HG03196 (cell line): Measurements from ENCODE around the gene NEURL1.

Source experiments
- ATAC-seq: cut with Tn5 transposase; IDR thresholded peaks from one replicate; pipeline ENCODE4 v1.9.1; 2021; ENCODE audit not compliant: unreplicated experiment

Gene NEURL1

DNA sequence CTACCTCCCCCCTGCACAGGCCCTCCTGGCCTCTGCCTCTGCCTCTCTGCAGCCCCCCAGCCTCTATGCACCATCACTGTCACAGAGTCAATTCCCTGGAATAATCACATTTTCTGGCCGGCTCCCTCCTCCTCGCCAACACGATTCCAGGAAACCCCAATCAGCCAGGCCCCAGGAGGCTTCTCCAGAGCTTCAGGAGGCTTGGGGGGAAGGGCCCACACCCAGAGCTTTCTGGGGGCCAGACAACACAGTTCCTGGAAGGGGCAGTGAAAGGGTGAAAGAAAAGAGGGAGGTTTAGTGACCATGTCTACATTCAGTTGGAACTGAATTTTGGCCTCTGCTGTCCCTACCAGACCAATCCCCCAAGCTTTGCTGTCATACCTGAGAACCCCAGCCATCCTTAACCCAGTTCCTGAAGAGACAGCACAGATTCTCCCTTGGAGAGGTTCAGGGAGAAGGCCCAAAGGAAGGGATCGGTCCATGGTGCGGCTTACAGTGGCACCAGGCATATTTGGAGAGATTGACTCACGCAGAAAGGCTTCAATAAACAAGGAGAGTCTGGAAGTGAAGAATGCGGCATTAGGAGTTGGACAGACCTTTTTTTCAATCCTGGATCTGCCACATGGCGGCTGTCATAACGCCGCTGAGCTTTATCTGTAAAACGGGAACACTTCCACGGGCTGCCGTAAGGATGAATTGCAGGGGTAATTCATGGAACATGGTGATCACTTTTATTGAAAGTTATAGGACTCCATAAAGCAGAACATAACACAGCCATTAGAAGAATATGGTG is 89.0 kb downstream of the NEURL1 start:
- no peak for ATAC-seq

- ATAC-seq, result no peak
Measured at GRCh38 chr10:103583871-103584215, 90.3 kb downstream of the NEURL1 start.

DNA sequence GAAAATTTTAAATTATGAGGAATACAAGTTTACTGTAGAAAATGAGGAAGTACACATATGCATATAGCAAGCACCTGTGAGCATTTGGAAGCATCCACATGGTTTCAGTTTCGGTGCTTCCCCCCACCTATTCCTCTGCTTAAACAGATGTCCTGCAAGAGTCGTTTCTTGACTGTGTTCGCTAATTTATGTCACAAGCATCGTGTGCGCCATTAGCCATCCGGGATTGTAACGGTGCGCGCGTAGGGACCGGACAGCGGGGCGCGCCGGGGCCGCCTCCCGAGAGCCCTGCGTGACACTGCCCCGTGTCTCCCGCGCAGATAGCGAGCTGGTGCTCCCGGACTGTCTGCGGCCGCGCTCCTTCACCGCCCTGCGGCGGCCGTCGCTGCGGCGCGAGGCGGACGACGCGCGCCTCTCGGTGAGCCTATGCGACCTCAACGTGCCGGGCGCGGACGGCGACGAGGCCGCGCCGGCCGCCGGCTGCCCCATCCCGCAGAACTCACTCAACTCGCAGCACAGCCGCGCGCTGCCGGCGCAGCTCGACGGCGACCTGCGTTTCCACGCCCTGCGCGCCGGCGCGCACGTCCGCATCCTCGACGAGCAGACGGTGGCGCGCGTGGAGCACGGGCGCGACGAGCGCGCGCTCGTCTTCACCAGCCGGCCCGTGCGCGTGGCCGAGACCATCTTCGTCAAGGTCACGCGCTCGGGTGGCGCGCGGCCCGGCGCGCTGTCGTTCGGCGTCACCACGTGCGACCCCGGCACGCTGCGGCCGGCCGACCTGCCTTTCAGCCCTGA is 90.9 kb downstream of the NEURL1 start:
- ATAC-seq, result no peak

- no peak for ATAC-seq
Measured at GRCh38 chr10:103585011-103585405, 91.5 kb downstream of the NEURL1 start.

GRCh38 chr10:103587073-103587472 is 93.6 kb downstream of the NEURL1 start:
- ATAC-seq, result no peak

DNA sequence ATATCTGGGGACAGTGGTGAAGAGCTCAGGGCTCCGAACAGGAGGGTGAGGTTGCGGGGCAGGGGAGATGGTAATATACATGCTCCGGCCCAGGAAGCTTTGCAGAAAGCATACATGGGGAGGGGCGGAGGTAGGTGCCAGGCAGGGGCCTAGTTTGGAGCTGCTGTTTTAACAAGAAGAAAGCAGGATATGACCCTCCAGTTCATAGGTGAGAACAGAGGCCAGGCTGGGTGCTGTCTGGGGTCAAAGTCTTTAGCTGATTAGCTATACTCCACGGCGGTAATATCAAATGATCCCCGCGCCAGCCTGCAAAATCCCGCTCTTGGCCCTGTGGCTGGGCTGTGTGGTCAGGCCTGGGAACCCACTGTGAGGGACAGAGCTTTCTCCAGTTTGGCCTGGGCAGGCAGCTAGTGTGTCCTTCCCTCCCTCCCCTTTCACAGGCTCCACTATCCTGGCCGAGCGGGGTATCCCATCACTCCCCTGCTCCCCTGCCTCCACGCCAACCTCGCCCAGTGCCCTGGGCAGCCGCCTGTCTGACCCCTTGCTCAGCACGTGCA is 95.6 kb downstream of the NEURL1 start:
- no peak for ATAC-seq

- no peak for ATAC-seq
Measured at GRCh38 chr10:103590060-103590459, 96.6 kb downstream of the NEURL1 start.

- no peak for ATAC-seq
Measured at GRCh38 chr10:103590744-103591291, 97.3 kb downstream of the NEURL1 start.

DNA sequence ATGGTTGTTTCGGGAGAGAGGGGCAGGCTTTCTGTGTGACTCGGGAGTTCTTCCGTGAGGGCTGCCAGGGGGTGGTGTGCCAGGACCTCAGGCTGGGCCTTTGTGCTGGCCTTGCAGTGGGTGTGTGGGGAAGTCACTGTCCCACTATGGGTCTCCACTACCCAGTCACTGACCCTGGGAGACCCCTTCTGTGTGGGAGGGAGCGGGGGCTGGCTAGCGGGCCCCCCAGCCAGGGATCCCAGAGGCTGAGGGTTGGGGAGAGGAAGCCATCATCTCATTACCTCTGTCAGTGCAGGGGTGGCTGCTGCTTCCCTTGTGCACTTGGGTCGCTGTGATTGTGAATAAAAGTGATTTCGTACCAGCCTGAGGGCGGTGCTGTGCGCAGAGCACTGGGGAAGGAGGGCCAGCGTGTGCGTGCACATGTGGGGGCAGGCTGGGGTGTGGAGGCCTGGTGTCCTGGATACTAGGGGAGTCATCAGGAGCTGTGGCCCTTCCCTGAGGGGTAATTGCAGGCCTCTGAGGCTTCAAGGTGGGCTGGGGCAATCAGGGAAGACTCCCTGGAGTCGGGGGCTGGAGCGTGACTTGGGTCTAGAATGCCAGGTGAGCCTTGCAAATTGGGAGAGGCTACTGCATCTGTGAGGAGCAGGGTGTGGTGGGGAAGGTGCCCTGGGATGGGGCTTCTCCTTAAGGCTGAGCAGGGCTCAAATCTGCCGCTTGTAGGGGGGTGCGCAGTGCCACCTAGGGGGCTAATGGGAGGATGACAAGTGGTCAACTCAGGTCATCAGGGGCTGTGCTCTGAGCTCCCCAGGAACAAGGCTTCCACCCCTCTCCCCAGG is 98.9 kb downstream of the NEURL1 start:
- ATAC-seq, result no peak

GRCh38 chr10:103593022-103593570 is 99.6 kb downstream of the NEURL1 start:
- no peak for ATAC-seq

DNA sequence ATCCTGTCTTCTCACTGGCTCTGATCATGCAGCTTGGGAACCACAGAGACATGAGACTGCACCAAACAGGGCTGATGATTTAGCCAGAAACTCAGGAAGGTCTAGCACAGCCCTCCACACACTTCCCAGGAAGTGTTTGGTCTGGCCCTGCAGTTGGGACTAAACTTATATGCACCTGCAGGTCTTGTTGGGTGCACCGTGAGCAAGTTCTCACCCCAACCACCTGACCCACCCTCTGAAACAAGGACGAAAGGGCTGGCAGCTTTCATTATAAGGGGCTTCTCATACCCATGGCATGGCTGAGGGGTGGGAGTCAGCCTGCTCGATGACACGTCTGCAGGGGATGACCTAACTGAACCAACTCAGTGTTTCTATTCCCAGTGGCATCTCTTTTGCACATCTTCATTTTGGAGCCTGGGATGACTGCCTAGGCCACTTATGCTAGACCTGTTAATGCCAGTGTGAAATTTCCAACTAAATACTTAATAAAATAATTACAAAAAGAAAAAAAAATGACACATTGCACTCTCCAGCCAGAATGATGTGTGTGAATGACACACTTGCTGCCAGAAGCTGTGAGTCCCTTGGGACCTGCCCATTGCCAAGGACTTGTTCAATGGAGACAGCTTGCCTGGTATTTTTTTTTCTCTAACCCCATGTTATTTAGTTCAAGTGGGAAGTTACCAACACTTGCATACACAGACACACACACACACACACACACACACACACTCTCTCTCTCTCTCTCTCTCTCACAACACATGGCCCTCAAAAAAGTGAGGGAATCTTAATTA is 102.6 kb downstream of the NEURL1 start:
- no peak for ATAC-seq

DNA sequence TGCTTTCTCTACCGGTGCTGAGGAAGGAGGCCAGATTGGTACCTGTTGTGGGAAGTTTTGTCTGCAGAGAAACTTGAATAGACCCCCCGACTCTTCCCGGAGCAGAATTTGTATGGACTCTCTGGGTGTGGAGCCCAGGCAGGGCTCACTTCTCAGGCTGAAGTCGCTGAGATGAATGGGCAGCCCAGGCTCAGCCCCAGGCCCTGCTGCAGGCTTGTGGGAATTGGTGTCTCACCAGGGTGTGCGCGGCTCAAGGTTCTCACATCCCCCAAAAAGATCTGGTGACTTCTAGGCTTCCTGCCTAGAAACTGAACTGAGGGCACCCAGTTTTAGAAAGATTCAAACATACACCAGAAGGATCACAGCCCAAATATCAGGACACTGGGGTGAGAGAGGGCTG is 103.5 kb downstream of the NEURL1 start:
- no peak for ATAC-seq

DNA sequence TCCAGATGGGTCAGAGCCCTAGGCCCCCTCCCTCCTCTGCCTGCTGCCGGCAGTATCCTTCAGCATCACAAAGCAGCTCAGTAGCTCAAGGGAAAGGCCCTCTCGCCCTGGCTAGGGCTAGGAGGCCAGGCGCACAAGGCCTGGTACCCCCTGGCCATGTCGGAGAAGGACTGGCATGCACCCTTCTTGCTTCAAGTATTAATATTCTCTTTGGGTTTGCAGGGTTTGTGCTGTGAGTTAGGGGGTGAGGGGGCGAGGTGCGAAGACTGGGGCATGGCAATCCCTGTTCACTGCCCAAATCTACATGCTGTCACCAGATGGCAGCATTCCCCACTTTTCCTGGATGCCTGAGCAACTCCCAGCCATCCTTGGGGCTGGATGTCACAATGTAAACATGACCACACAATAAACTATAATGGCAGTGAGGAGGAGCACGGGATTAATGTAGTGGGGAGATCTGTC is 105.2 kb downstream of the NEURL1 start:
- ATAC-seq, result no peak

- ATAC-seq, result no peak
Measured at GRCh38 chr10:103599211-103599610, 105.7 kb downstream of the NEURL1 start.

DNA sequence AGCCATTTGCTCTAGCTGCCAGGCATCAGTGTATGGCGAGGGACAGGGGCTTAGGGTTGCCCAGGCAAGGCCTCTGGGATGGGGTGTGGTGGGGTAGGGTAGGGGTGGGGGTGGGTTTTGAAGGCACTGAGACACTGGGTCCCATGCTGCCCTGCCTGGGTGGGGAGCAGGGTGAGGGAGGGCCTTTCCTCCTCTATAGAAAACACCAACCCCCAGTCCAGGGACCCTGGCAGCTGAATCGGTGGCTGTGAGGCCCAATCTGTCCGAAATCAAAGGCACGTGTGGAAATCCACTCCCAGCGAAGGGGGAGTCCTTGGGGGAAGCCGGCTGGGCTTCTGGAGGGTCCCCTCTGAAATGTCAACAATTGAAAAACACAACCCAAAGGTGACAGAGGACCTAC is 106.4 kb downstream of the NEURL1 start:
- no peak for ATAC-seq

- ATAC-seq, result no peak
Measured at GRCh38 chr10:103600325-103600724, 106.8 kb downstream of the NEURL1 start.

- ATAC-seq, result no peak
Measured at GRCh38 chr10:103600956-103601569, 107.6 kb downstream of the NEURL1 start.

- no peak for ATAC-seq
Measured at GRCh38 chr10:103602028-103602851, 108.7 kb downstream of the NEURL1 start.

DNA sequence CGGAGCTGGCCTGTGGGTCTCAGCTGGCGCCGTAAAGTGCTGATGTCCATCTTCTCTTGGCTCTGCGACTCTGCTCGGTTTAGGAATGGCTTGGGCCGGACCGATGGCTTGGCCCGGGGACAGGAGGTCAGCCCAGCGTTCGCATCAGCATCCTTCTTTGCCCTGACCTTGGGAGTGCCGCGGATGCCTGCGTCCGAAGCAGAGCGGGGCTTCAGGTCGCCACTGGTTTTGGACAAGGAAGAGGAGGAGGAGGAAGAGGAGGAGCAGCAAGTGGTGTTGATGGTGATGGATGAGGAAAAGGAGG is 109.3 kb downstream of the NEURL1 start:
- no peak for ATAC-seq
